ENCODE data around the gene SCGB3A1.

Gene SCGB3A1

GRCh38 chr5:180604271-180604670, 13.0 kb upstream of the SCGB3A1 start:
- ATAC-seq (ENCODE audit: low read depth) (no peak), DNase-seq (ENCODE audit: low spot score in 2 of 2) (no peak)
- no peaks in the 10 kb centered on the region for H3K36me3 Mint-ChIP-seq
- peaks cover 5% of the 10 kb centered on the region for H3K4me1 Mint-ChIP-seq
- H3K9me3 Mint-ChIP-seq: no peaks in the 10 kb centered on the region
- no peak overlapping the region for H3K27ac Mint-ChIP-seq
- peaks cover 11% of the 10 kb centered on the region for H3K27me3 Mint-ChIP-seq
- H3K4me3 Mint-ChIP-seq: no peak overlapping the region

- DNase-seq (ENCODE audit: low spot score in 2 of 2) (no peak), ATAC-seq (ENCODE audit: low read depth) (no peak)
- peaks cover 5% of the 10 kb centered on the region for H3K4me1 Mint-ChIP-seq
- H3K36me3 Mint-ChIP-seq: no peaks in the 10 kb centered on the region
- no peak overlapping the region for H3K27ac Mint-ChIP-seq
- H3K27me3 Mint-ChIP-seq: peaks cover 10% of the 10 kb centered on the region
- no peak overlapping the region for H3K4me3 Mint-ChIP-seq
- no peaks in the 10 kb centered on the region for H3K9me3 Mint-ChIP-seq
These were observed 11.8 kb upstream of the SCGB3A1 start for GRCh38 chr5:180603076-180603594.

- no peak overlapping the region for H3K27ac Mint-ChIP-seq
- no peak overlapping the region for H3K4me3 Mint-ChIP-seq
- peaks cover 10% of the 10 kb centered on the region for H3K27me3 Mint-ChIP-seq
- DNase-seq (ENCODE audit: low spot score in 2 of 2): no peak
- ATAC-seq (ENCODE audit: low read depth): no peak
- no peaks in the 10 kb centered on the region for H3K36me3 Mint-ChIP-seq
- H3K9me3 Mint-ChIP-seq: no peaks in the 10 kb centered on the region
- peaks cover 5% of the 10 kb centered on the region for H3K4me1 Mint-ChIP-seq
These were observed 11.3 kb upstream of the SCGB3A1 start for GRCh38 chr5:180602481-180603075.

DNA sequence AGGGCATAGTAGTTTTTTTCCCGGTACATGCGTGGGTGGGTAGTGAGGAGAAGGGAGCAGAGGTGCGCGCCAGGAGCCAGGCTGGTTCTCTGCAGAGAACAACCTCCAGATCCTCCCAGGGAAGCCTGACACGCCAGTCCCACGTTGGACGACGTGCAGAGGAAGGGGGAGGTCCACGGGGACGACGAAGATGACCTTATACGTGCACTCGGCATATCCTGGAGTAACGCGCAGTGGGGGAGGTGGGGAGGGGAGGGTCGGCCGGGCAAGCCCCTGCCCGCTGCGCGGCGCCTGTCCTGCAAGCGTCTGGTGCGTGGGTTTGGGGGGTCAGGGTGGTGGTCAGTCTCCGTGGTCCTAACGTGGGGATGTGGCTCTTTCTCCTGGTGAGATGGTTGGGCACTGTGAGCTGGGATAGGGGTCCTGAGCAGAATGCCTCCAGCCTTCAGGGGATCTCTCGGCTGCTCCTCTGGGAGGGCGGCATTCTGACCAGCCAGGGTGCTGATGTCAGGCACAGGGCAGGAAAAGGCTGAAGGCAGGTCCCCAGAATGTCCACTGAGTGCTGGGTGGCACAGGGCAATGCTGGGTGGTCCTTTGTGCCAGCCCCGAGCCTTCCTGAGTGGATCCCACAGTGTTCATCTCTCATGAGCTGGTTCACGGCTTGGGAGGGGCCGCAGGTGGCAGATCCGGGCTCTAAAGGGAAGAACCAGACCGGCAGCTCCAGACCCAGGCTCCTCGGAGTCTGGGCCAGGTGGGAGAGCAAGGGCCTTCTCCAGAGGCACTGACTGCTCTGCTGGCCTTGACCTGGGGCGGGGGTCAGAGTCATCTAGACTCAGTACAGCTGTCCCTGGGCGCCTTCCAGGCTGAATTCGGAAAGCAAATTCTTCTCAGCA, 10.5 kb upstream of the SCGB3A1 start:
- peaks cover 10% of the 10 kb centered on the region for H3K27me3 Mint-ChIP-seq
- no peak for DNase-seq (ENCODE audit: low spot score in 2 of 2)
- H3K36me3 Mint-ChIP-seq: no peaks in the 10 kb centered on the region
- no peaks in the 10 kb centered on the region for H3K9me3 Mint-ChIP-seq
- no peak for ATAC-seq (ENCODE audit: low read depth)
- peaks cover 5% of the 10 kb centered on the region for H3K4me1 Mint-ChIP-seq
- H3K4me3 Mint-ChIP-seq: no peak overlapping the region
- no peak overlapping the region for H3K27ac Mint-ChIP-seq

DNA sequence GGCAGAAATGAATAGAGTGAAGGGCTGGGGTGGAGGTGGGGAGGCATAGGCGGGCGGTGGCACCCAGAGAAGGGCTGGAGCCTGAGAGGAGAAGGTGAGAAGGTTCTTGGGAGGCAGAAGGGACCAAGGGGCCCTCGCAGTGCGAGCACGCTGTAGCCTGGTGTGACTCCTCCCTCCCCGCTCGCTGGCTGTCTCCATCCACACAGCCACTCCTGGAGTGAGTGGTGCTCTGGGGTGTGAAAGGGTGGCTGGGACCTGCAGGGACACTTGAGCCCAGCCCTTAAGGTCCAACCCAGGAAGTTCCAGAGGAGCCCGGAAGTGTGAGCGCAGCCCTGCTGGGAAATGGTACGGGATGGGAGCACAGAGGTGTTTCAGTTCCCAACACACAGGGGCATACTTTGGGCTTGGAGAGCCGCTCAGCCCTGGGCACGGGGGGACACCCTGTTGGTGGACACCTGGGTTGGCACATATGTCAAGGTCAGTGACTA, 9.3 kb upstream of the SCGB3A1 start:
- no peaks in the 10 kb centered on the region for H3K36me3 Mint-ChIP-seq
- H3K27me3 Mint-ChIP-seq: peaks cover 6% of the 10 kb centered on the region
- ATAC-seq (ENCODE audit: low read depth) (no peak), DNase-seq (ENCODE audit: low spot score in 2 of 2) (peak in 1 of 2 donors; percentile 4)
- no peak overlapping the region for H3K27ac Mint-ChIP-seq
- no peak overlapping the region for H3K4me3 Mint-ChIP-seq
- H3K9me3 Mint-ChIP-seq: no peaks in the 10 kb centered on the region
- H3K4me1 Mint-ChIP-seq: no peaks in the 10 kb centered on the region

- H3K27me3 Mint-ChIP-seq: peaks cover 6% of the 10 kb centered on the region
- no peak overlapping the region for H3K4me3 Mint-ChIP-seq
- H3K9me3 Mint-ChIP-seq: no peaks in the 10 kb centered on the region
- ATAC-seq (ENCODE audit: low read depth) (no peak), DNase-seq (ENCODE audit: low spot score in 2 of 2) (no peak)
- no peak overlapping the region for H3K27ac Mint-ChIP-seq
- H3K4me1 Mint-ChIP-seq: no peaks in the 10 kb centered on the region
- H3K36me3 Mint-ChIP-seq: no peaks in the 10 kb centered on the region
These were observed 8.8 kb upstream of the SCGB3A1 start for GRCh38 chr5:180599981-180600553.

- no peak overlapping the region for H3K27ac Mint-ChIP-seq
- H3K36me3 Mint-ChIP-seq: no peaks in the 10 kb centered on the region
- DNase-seq (ENCODE audit: low spot score in 2 of 2) (no peak), ATAC-seq (ENCODE audit: low read depth) (no peak)
- H3K4me1 Mint-ChIP-seq: no peaks in the 10 kb centered on the region
- H3K4me3 Mint-ChIP-seq: no peak overlapping the region
- peaks cover 9% of the 10 kb centered on the region for H3K27me3 Mint-ChIP-seq
- no peaks in the 10 kb centered on the region for H3K9me3 Mint-ChIP-seq
These were observed 8.3 kb upstream of the SCGB3A1 start for GRCh38 chr5:180599590-180599914.

GRCh38 chr5:180598797-180599589, 7.7 kb upstream of the SCGB3A1 start:
- no peaks in the 10 kb centered on the region for H3K9me3 Mint-ChIP-seq
- no peak overlapping the region for H3K27ac Mint-ChIP-seq
- H3K4me3 Mint-ChIP-seq: no peak overlapping the region
- H3K4me1 Mint-ChIP-seq: no peaks in the 10 kb centered on the region
- H3K36me3 Mint-ChIP-seq: no peaks in the 10 kb centered on the region
- no peak for DNase-seq (ENCODE audit: low spot score in 2 of 2)
- H3K27me3 Mint-ChIP-seq: peaks cover 9% of the 10 kb centered on the region
- ATAC-seq (ENCODE audit: low read depth): no peak

- Mint-ChIP-seq H3K27ac (no peak overlapping the region), H3K9me3 (no peaks in the 10 kb centered on the region), H3K4me1 (no peaks in the 10 kb centered on the region), H3K4me3 (no peak overlapping the region), H3K27me3 (peaks cover 12% of the 10 kb centered on the region), H3K36me3 (no peaks in the 10 kb centered on the region)
- DNase-seq (ENCODE audit: low spot score in 2 of 2): peak in 1 of 2 donors; percentile 6
- ATAC-seq (ENCODE audit: low read depth): no peak
These were observed 7.0 kb upstream of the SCGB3A1 start for GRCh38 chr5:180598316-180598701.

DNA sequence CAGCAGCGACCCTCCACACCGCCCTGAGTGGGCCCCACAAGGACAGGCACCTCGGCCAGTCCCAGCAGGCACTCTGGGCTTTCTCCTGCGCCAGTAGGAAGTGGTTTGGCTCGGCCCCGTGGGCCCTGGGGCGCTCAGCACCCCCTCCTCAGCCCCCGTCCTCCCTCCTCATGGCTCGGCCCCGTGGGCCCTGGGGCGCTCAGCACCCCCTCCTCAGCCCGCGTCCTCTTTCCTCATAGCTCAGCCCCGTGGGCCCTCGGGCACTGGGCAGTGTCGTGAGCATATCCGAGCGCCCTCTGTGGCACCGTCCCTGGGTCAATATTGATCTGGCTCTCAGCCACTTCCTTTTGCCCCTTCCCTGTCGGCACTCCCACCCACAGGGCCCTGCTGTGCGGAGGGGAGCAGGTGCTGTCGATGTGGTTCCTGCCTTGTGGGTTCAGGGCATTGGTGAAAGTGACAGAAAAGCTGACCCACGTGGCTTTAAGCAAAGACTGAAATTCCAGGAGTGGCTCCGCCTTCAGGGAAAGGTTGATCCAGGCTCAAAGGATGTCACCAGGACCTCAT, 5.5 kb upstream of the SCGB3A1 start:
- Mint-ChIP-seq H3K36me3 (no peaks in the 10 kb centered on the region), H3K4me3 (no peak overlapping the region), H3K4me1 (no peaks in the 10 kb centered on the region), H3K9me3 (no peaks in the 10 kb centered on the region), H3K27me3 (peaks cover 16% of the 10 kb centered on the region), H3K27ac (no peak overlapping the region)
- DNase-seq (ENCODE audit: low spot score in 2 of 2): no peak
- ATAC-seq (ENCODE audit: low read depth): no peak

GRCh38 chr5:180596115-180596667, 4.9 kb upstream of the SCGB3A1 start:
- no peaks in the 10 kb centered on the region for H3K4me1 Mint-ChIP-seq
- H3K27me3 Mint-ChIP-seq: peaks cover 16% of the 10 kb centered on the region
- ATAC-seq (ENCODE audit: low read depth): no peak
- H3K9me3 Mint-ChIP-seq: no peaks in the 10 kb centered on the region
- no peaks in the 10 kb centered on the region for H3K36me3 Mint-ChIP-seq
- no peak for DNase-seq (ENCODE audit: low spot score in 2 of 2)
- no peak overlapping the region for H3K27ac Mint-ChIP-seq
- no peak overlapping the region for H3K4me3 Mint-ChIP-seq

DNA sequence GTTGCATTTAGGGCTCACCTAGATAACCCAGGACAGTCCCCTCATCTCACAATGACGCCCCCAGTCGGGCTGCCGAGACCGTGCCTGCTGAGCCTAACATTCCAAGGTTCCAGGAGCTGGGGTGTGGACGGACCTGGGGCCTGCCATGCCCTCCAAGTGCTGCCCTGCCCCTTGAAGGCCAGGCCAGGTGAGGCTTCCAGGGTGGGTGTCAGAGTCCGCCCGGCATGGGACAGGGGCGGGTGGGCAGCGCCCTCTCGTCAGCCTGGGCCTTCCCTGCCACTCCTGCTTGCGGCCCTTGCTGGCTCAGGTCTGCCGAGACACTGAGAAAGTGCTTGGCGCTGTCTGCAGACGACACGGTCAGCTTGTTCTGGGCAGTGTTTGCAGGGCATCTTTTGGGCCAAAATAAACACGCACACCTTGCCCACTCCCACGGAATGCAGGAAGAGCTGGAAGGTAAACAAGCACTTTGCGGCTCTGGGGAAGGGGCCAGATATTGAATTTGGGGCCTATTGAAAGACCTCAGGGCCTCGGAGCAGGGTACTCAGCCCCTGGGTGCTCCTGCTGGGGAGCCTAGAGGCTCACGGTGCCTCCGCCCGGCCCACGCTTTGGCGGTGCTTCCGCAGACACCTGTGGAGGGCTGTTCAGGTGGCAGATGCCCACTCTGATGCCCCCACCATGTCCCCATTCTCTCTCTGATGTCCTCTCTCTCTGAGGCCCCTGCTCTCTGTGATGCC, 4.2 kb upstream of the SCGB3A1 start:
- H3K4me1 Mint-ChIP-seq: no peaks in the 10 kb centered on the region
- H3K27me3 Mint-ChIP-seq: peaks cover 16% of the 10 kb centered on the region
- H3K9me3 Mint-ChIP-seq: no peaks in the 10 kb centered on the region
- H3K4me3 Mint-ChIP-seq: no peak overlapping the region
- DNase-seq (ENCODE audit: low spot score in 2 of 2) (no peak), ATAC-seq (ENCODE audit: low read depth) (no peak)
- H3K36me3 Mint-ChIP-seq: no peaks in the 10 kb centered on the region
- H3K27ac Mint-ChIP-seq: no peak overlapping the region

GRCh38 chr5:180595046-180595379, 3.7 kb upstream of the SCGB3A1 start:
- no peak overlapping the region for H3K27ac Mint-ChIP-seq
- H3K36me3 Mint-ChIP-seq: no peaks in the 10 kb centered on the region
- no peak overlapping the region for H3K4me3 Mint-ChIP-seq
- H3K4me1 Mint-ChIP-seq: no peaks in the 10 kb centered on the region
- ATAC-seq (ENCODE audit: low read depth): no peak
- DNase-seq (ENCODE audit: low spot score in 2 of 2): no peak
- H3K9me3 Mint-ChIP-seq: no peaks in the 10 kb centered on the region
- H3K27me3 Mint-ChIP-seq: peaks cover 13% of the 10 kb centered on the region
